ENCODE data around the gene OMG.
"Not testable (repeated sequence)": the region's sequence is repeated elsewhere in the genome, so short reads cannot be mapped to it uniquely, and the experiment has no call there.

OMG gene

DNA sequence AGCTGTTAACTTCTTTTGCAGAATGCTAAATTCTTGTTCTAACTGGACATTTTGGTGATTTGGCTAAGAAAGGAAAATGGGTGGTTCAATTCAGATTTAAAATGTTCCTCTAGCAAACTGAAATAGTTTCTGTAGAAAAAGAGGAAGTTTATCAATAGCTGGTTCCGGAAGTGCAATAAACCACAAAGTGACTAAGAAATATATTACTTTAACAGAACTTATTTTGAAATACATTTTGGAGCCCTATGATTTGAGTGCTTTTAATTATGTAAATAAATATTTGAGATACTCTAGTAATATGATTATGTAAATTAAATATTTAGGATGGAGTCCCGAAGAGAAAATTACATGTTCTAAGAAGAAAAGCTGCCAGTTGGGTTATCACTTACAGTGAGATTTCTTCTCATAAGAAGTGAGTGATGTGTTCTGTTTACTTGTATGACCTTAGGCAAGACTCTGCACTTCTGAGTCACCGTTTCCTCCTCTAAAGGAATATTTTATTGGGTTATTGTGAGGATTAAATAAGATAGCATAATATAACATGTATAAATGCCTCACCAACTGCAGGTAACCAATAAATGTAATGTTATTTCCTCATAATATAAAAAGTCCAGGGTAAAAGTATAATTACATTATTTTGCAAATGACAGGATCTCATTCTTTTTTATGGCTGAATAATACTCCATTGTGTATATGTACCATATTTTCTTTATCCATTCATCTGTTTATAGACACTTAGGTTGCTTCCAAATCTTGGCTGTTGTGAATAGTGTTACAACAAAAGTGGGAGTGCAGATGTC lies 17.1 kb upstream of the OMG start, which contains the start of gene EVI2B:
TSS of gene EVI2B (minus strand) at position 73 of the 800 bp plus-strand sequence. CDS start 8,445 bp downstream, outside the sequence.
- H3K27ac ChIP-seq = no peak within 1 kb of the TSS
- TF ChIP-seq CTCF (IDR thresholded peaks at IDR 0.05) = no peak
- H3K4me2 ChIP-seq (ENCODE audit: low read length) = no peak within 1 kb of the TSS
- no peaks in the 10 kb centered on the region for H3K36me3 ChIP-seq (ENCODE audit: control insufficient read depth, insufficient read depth, low read length)
- no peaks in the 10 kb centered on the region for H3K9me3 ChIP-seq (ENCODE audit: control insufficient read depth, low read length)
- no peak within 1 kb of the TSS for H3K4me3 ChIP-seq (ENCODE audit: low read depth, low read length)
- H3K27me3 ChIP-seq (ENCODE audit: control insufficient read depth, insufficient read depth, low read length) = no peaks in the 10 kb centered on the region
- no peak within 1 kb of the TSS for H2AFZ ChIP-seq
- H3K4me1 ChIP-seq = no peaks in the 10 kb centered on the region
- no peaks in the 10 kb centered on the region for H3K79me2 ChIP-seq
- H3K9ac ChIP-seq = no peak within 1 kb of the TSS

GRCh38 chr17:31312223-31312622 lies 15.2 kb upstream of the OMG start:
- H3K36me3 ChIP-seq (ENCODE audit: control insufficient read depth, insufficient read depth, low read length); H3K27ac ChIP-seq; H3K4me2 ChIP-seq (ENCODE audit: low read length); H3K9ac ChIP-seq; H3K79me2 ChIP-seq; H3K9me3 ChIP-seq (ENCODE audit: control insufficient read depth, low read length); H3K4me3 ChIP-seq (ENCODE audit: low read depth, low read length); H2AFZ ChIP-seq; H3K27me3 ChIP-seq (ENCODE audit: control insufficient read depth, insufficient read depth, low read length); H3K4me1 ChIP-seq: not testable (repeated sequence)

GRCh38 chr17:31311526-31311925 lies 14.5 kb upstream of the OMG start:
- Histone ChIP-seq H3K4me1 (no peaks in the 10 kb centered on the region), H2AFZ (no peak overlapping the region), H3K36me3 (ENCODE audit: control insufficient read depth, insufficient read depth, low read length) (no peaks in the 10 kb centered on the region), H3K27me3 (ENCODE audit: control insufficient read depth, insufficient read depth, low read length) (no peaks in the 10 kb centered on the region), H3K4me2 (ENCODE audit: low read length) (no peak overlapping the region), H3K9ac (no peak overlapping the region), H3K4me3 (ENCODE audit: low read depth, low read length) (no peak overlapping the region), H3K79me2 (no peaks in the 10 kb centered on the region), H3K27ac (no peak overlapping the region), H3K9me3 (ENCODE audit: control insufficient read depth, low read length) (no peaks in the 10 kb centered on the region)
- no peak for TF ChIP-seq CTCF (IDR thresholded peaks at IDR 0.05)

DNA sequence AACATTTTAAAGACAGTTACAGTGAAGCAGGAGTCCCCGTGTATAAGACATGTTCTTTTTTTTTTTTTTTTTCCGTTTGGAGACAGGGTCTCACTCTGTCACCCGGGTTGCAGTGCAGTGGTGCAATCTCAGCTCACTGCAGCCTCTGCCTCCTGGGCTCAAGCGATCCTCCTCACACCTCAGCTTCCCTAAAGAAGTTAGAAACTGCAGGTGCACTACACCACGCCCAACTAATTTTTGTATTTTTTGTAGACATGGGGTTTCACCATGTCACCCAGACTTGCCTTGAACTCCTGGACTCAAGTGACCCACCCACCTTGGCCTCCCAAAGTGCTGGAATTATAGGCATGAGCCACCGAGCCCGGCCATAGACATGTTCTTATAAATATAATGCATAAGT lies 13.8 kb upstream of the OMG start:
- Histone ChIP-seq H3K79me2 (no peaks in the 10 kb centered on the region), H3K27ac (no peak overlapping the region), H3K27me3 (ENCODE audit: control insufficient read depth, insufficient read depth, low read length) (no peaks in the 10 kb centered on the region), H3K9me3 (ENCODE audit: control insufficient read depth, low read length) (no peaks in the 10 kb centered on the region), H3K4me2 (ENCODE audit: low read length) (no peak overlapping the region), H2AFZ (no peak overlapping the region), H3K36me3 (ENCODE audit: control insufficient read depth, insufficient read depth, low read length) (no peaks in the 10 kb centered on the region), H3K9ac (no peak overlapping the region), H3K4me3 (ENCODE audit: low read depth, low read length) (no peak overlapping the region), H3K4me1 (no peaks in the 10 kb centered on the region)
- TF ChIP-seq CTCF (IDR thresholded peaks at IDR 0.05) = no peak

DNA sequence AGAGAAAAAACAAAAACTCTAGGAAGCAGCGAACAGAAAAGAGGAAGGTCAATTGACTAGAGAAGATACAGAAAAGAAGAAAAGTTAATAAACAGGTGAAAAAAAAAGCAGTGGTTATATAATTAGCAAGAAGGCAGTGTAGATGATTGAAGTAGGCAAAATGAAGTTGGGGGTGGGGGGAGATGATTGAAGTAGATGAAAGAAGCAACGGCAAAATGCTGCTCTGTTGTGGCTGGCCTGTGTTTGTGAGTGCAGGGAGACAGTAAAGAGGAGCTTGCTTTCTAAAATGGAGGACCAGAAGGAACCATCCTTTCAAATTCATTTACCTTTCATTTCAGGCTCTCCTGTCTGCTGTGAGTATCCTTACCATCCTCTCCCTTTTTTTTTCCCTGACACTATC lies 13.2 kb upstream of the OMG start:
- no peaks in the 10 kb centered on the region for H3K9me3 ChIP-seq (ENCODE audit: control insufficient read depth, low read length)
- no peak overlapping the region for H3K4me3 ChIP-seq (ENCODE audit: low read depth, low read length)
- H3K4me2 ChIP-seq (ENCODE audit: low read length) = no peak overlapping the region
- H3K9ac ChIP-seq = no peak overlapping the region
- H3K27ac ChIP-seq = no peak overlapping the region
- no peak overlapping the region for H2AFZ ChIP-seq
- H3K4me1 ChIP-seq = no peaks in the 10 kb centered on the region
- H3K36me3 ChIP-seq (ENCODE audit: control insufficient read depth, insufficient read depth, low read length) = no peaks in the 10 kb centered on the region
- TF ChIP-seq CTCF (IDR thresholded peaks at IDR 0.05) = no peak
- no peaks in the 10 kb centered on the region for H3K79me2 ChIP-seq
- H3K27me3 ChIP-seq (ENCODE audit: control insufficient read depth, insufficient read depth, low read length) = no peaks in the 10 kb centered on the region
